ENCODE results near the gene MAN2A2. TPM values are rescaled to one million over a fixed set of nuclear protein-coding genes. Genes with fewer than 3 reads are reported as not detected.

The MAN2A2 gene
- total RNA-seq, 1 donor from 2014 or later = 94.0 TPM

DNA sequence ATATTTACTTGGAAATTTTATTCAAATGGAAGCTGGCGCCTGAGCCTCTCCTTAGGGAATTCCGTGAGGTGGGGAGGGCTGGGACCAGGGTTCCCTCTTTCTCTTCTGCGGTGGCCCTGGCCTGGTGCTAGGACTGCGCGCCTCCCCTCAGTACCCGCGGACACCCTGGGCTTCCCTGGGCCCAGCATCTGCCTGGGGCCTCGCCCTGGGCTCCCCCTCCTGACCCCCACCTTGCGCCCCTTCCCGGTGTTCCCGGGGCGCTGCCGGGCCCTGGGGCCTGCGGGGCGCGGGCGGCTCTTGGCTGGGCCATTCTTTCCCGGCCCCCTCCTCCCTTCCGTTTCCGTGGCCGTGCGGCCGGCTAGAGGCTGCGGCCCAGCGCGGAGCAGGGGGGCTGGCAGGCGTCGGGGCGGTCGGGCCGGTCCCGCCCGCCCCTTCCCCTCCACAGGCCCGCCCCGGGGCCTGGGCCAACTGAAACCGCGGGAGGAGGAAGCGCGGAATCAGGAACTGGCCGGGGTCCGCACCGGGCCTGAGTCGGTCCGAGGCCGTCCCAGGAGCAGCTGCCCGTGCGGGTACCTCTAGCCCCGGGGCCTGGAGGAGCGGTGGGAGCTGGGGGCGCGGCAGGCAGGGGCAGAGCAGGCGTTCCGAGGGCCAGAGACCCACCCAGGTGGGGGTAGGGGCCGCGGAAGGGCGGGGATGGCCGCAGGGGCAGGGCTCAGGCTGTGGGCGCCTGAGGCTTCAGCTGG, 19.0 kb upstream of the MAN2A2 start, which contains the start of gene FES:
Gene FES (plus strand): TSS at position 529 of the 743 bp plus-strand sequence. CDS start 542 bp downstream, outside the sequence.
- Histone ChIP-seq H3K4me3 (peak within 1 kb of the TSS; percentile 76), H3K27ac (peak within 1 kb of the TSS; percentile 96), H3K9me3 (no peaks in the 10 kb centered on the region), H3K4me1 (peaks cover 30% of the 10 kb centered on the region), H3K36me3 (peaks cover 59% of the 10 kb centered on the region), H3K27me3 (no peaks in the 10 kb centered on the region)
- ATAC-seq (peak; percentile 78), DNase-seq (peak; percentile 92)
- intact Hi-C loops (cut with DNase I) = no loop called here
- TF ChIP-seq, protein P1, sequence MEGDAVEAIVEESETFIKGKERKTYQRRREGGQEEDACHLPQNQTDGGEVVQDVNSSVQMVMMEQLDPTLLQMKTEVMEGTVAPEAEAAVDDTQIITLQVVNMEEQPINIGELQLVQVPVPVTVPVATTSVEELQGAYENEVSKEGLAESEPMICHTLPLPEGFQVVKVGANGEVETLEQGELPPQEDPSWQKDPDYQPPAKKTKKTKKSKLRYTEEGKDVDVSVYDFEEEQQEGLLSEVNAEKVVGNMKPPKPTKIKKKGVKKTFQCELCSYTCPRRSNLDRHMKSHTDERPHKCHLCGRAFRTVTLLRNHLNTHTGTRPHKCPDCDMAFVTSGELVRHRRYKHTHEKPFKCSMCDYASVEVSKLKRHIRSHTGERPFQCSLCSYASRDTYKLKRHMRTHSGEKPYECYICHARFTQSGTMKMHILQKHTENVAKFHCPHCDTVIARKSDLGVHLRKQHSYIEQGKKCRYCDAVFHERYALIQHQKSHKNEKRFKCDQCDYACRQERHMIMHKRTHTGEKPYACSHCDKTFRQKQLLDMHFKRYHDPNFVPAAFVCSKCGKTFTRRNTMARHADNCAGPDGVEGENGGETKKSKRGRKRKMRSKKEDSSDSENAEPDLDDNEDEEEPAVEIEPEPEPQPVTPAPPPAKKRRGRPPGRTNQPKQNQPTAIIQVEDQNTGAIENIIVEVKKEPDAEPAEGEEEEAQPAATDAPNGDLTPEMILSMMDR (IDR thresholded peaks at IDR 0.05) = no peak

DNA sequence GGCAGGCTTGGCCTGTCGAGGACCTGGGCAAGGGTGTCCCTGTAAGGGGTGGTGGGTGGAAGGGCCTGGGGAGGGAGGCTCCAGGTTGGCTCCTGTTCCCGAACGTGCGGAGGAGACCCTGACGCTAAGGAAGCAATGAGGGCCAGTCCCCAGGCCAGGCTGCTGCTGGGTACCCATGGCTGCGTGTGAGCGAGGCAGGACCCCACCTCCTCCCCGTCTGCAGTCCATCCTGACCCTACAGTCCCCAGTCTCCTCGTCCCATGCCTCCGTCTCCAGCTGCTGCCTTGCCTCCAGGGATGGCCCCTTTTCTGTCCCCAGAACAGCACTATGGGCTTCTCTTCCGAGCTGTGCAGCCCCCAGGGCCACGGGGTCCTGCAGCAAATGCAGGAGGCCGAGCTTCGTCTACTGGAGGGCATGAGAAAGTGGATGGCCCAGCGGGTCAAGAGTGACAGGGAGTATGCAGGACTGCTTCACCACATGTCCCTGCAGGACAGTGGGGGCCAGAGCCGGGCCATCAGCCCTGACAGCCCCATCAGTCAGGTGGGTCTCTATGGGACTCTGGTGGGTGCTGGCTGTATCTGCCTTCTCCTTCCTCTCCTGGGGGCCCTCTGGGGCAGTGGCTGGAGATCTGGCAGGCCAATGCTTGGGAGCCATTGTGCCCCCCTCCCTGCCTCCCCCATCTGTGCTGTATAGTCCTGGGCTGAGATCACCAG, 18.2 kb upstream of the MAN2A2 start:
- TF ChIP-seq, protein P1 (IDR thresholded peaks at IDR 0.05) = no peak
- no peaks in the 10 kb centered on the region for H3K27me3 ChIP-seq
- DNase-seq (no peak), ATAC-seq (peak; percentile 0)
- peak overlapping the region; percentile 96 for H3K27ac ChIP-seq
- H3K9me3 ChIP-seq = no peaks in the 10 kb centered on the region
- intact Hi-C loops (cut with DNase I) = loop anchor here (5.0 kb wide), 1 partner anchor 238 kb away; no protein-coding TSS in a partner anchor
- H3K4me1 ChIP-seq = peaks cover 30% of the 10 kb centered on the region
- peak overlapping the region; percentile 76 for H3K4me3 ChIP-seq
- peaks cover 59% of the 10 kb centered on the region for H3K36me3 ChIP-seq

DNA sequence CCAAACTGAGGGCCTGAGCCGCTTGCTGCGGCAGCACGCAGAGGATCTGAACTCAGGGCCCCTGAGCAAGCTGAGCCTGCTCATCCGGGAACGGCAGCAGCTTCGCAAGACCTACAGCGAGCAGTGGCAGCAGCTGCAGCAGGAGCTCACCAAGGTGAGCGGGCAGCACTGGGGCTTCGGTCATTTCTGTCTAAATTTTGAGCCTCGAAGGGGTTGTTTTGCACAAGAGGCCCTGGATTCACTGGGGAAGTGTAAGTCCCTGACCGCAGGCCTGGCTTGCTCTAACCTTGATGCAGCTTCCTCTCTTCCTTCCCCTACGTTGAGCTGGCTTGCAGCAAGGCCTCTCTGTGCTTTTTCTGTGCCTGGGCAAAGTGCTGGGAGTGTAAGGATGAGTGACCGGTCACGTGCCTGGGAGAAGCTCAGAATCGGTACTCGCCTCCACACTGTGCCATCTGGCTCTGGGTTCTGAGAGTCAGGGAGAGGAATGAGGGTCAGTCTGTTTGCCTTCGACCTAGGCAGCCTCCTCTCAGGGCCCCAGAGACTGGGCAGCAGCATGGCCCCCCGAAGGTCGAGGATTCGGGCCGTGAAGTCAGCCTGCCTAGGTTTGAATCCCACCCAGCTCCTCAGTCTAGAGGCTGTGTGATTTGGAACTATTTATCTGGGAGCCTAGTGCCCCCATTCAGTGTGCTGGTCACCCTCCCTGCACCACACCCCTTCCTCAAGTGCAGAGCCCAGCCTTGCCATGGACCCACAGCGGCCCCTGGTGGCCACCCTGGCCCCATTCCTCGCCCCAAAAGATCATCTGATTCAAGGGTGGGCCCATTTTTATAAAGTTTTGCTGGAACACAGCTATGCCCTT, 17.4 kb upstream of the MAN2A2 start:
- intact Hi-C loops (cut with DNase I) = loop anchor here (5.0 kb wide), 1 partner anchor 238 kb away; no protein-coding TSS in a partner anchor
- peak overlapping the region; percentile 96 for H3K27ac ChIP-seq
- peaks cover 59% of the 10 kb centered on the region for H3K36me3 ChIP-seq
- H3K4me1 ChIP-seq = peaks cover 30% of the 10 kb centered on the region
- H3K9me3 ChIP-seq = no peaks in the 10 kb centered on the region
- TF ChIP-seq, protein P1 (IDR thresholded peaks at IDR 0.05) = peak; percentile 99
- peak; percentile 91 for DNase-seq
- no peaks in the 10 kb centered on the region for H3K27me3 ChIP-seq
- peak overlapping the region; percentile 76 for H3K4me3 ChIP-seq
- ATAC-seq = peak; percentile 78

DNA sequence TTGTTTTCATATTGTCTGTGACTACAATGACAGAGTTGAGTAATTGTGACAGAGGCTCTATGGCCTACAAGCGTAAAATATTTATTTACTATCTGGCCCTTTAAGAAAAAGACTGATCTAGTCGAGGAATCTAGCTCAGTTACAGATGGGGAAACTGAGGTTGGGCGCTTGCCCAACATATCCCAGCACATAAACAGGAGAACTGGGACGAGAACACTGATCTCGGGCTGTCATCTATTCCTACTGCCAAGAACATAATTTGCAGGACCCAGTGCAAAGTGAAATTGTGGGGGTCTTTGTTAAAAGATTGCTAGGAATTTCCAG, 16.8 kb upstream of the MAN2A2 start:
- DNase-seq (no peak), ATAC-seq (no peak)
- H3K9me3 ChIP-seq = no peaks in the 10 kb centered on the region
- H3K4me3 ChIP-seq = no peak overlapping the region
- intact Hi-C loops (cut with DNase I) = loop anchor here (5.0 kb wide), 1 partner anchor 239 kb away; no protein-coding TSS in a partner anchor
- H3K4me1 ChIP-seq = peaks cover 30% of the 10 kb centered on the region
- TF ChIP-seq, protein P1 (IDR thresholded peaks at IDR 0.05) = no peak
- peaks cover 59% of the 10 kb centered on the region for H3K36me3 ChIP-seq
- H3K27ac ChIP-seq = peak overlapping the region; percentile 96
- no peaks in the 10 kb centered on the region for H3K27me3 ChIP-seq

DNA sequence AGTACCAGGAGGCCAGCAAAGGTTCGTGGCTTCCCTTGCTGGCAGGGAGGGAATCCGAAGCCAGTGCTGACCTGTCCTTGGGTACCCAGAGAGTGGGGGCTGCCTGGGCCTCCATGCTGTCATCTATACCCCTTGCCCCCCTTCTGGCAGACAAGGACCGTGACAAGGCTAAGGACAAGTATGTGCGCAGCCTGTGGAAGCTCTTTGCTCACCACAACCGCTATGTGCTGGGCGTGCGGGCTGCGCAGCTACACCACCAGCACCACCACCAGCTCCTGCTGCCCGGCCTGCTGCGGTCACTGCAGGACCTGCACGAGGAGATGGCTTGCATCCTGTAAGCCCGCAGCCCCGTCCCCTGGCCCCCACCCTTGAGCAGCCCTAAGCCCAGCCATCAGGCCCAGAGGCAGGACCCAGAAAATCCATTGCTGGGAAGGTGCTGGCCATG, 16.0 kb upstream of the MAN2A2 start:
- TF ChIP-seq, protein P1 (IDR thresholded peaks at IDR 0.05) = no peak
- intact Hi-C loops (cut with DNase I) = loop anchor here (5.0 kb wide), 1 partner anchor 240 kb away; no protein-coding TSS in a partner anchor
- Histone ChIP-seq H3K27ac (no peak overlapping the region), H3K27me3 (no peaks in the 10 kb centered on the region), H3K9me3 (no peaks in the 10 kb centered on the region), H3K4me1 (peaks cover 30% of the 10 kb centered on the region), H3K4me3 (no peak overlapping the region), H3K36me3 (peaks cover 60% of the 10 kb centered on the region)
- DNase-seq = no peak
- no peak for ATAC-seq

Data from upper lobe of right lung (tissue), 1 donor.